GM23248 (cell line): ENCODE data around the gene CCDC180. TPM values are rescaled to one million over a fixed set of nuclear protein-coding genes. Genes with fewer than 3 reads are reported as not detected.

Experiments
- DNase-seq: peaks from one replicate; pipeline ENCODE4 v3.0.0-alpha.2; 2015
- H2AFZ ChIP-seq: fragments of 200-600 bp; sonication (generic); 2 replicates; pipeline ENCODE4 v1.6.1; 2016; ENCODE audit warnings: antibody characterized with exemption
- H3F3A ChIP-seq: fragments of 200-600 bp; sonication (generic); 2 replicates; pipeline ENCODE4 v1.6.1; 2016; ENCODE audit warnings: mild to moderate bottlenecking, antibody characterized with exemption, mixed run types; ENCODE audit not compliant: insufficient read depth
- H3K27ac ChIP-seq: fragments of 200-600 bp; sonication (generic); 2 replicates; pipeline ENCODE4 v1.5.1; 2016; ENCODE audit warnings: mild to moderate bottlenecking
- H3K27me3 ChIP-seq: fragments of 200-600 bp; sonication (generic); replicated peaks from 2 replicates; pipeline ENCODE4 v1.6.1; 2016; ENCODE audit warnings: mild to moderate bottlenecking; ENCODE audit not compliant: insufficient read depth
- H3K36me3 ChIP-seq: fragments of 200-600 bp; sonication (generic); 2 replicates; pipeline ENCODE4 v1.6.1; 2016; ENCODE audit warnings: low read depth, mild to moderate bottlenecking
- H3K4me1 ChIP-seq: fragments of 200-600 bp; sonication (generic); 2 replicates; pipeline ENCODE4 v1.6.1; 2016; ENCODE audit warnings: mild to moderate bottlenecking; ENCODE audit not compliant: insufficient read depth
- H3K4me2 ChIP-seq: fragments of 200-600 bp; sonication (generic); one replicate; pipeline ENCODE4 v1.6.1; 2016; ENCODE audit warnings: mild to moderate bottlenecking; ENCODE audit not compliant: unreplicated experiment
- H3K4me3 ChIP-seq: fragments of 200-600 bp; sonication (generic); 2 replicates; pipeline ENCODE4 v1.5.1; 2016; ENCODE audit warnings: mild to moderate bottlenecking
- H3K79me2 ChIP-seq: fragments of 200-600 bp; sonication (generic); 2 replicates; pipeline ENCODE4 v1.6.1; 2016; ENCODE audit warnings: mild to moderate bottlenecking; ENCODE audit not compliant: insufficient read depth
- H3K9ac ChIP-seq: fragments of 200-600 bp; sonication (generic); 2 replicates; pipeline ENCODE4 v1.6.1; 2016; ENCODE audit warnings: mild to moderate bottlenecking
- H3K9me2 ChIP-seq: fragments of 200-600 bp; sonication (generic); 2 replicates; pipeline ENCODE4 v1.6.1; 2016; ENCODE audit warnings: mixed run types, mild to moderate bottlenecking, moderate library complexity; ENCODE audit not compliant: insufficient read depth
- H3K9me3 ChIP-seq: fragments of 200-600 bp; sonication (generic); one replicate; pipeline ENCODE4 v1.6.1; 2017; ENCODE audit warnings: low read depth
- H4K20me1 ChIP-seq: fragments of 200-600 bp; sonication (generic); 2 replicates; pipeline ENCODE4 v1.6.0; 2016; ENCODE audit not compliant: insufficient read depth
- EZH2 ChIP-seq: fragments of 200-600 bp; sonication (generic); IDR thresholded peaks from 2 replicates; pipeline ENCODE4 v1.6.1; 2018; ENCODE audit warnings: antibody characterized with exemption, mild to moderate bottlenecking; ENCODE audit not compliant: insufficient read depth, poor library complexity, severe bottlenecking
- EZH2phosphoT487 ChIP-seq: fragments of 200-600 bp; sonication (generic); IDR thresholded peaks from 2 replicates; pipeline ENCODE4 v1.6.1; 2018; ENCODE audit warnings: antibody characterized with exemption, moderate library complexity, mild to moderate bottlenecking, low read depth; ENCODE audit not compliant: insufficient read depth
- WGBS, 2 experiments: methylation state at CpG; one replicate each; pipeline ENCODE4 v1.1.6; 2015 to 2017; ENCODE audit warnings: low lambda C conversion rate in 2 of 2, low coverage in 1 of 2; ENCODE audit errors: missing lambda C conversion rate in 2 of 2; 5-methylcytosine and 5-hydroxymethylcytosine counted together
- in situ Hi-C: fragments of 300-500 bp; cut with MboI; formaldehyde crosslinking; loops from 2 replicates; pipeline ENCODE4 v1.15.0; 2020
- polyA plus RNA-seq: library from polyadenylated mRNA; unstranded; fragments of >200 nt; fragmentation: Nextera tagmentation; extraction: Ambion mirVana; gene quantifications from 2 replicates; pipeline ENCODE4 v1.2.1, GENCODE V29; 2016
- total RNA-seq: library from RNA; depleted of rRNA; stranded (reverse); fragments of >200 nt; shearing (Covaris generic); gene quantifications from 2 replicates; pipeline ENCODE4 v1.2.3, GENCODE V29; 2014

The CCDC180 gene
- total and polyA plus RNA-seq, 2 experiments from 2014 or later = 0.11 to 0.29 TPM

DNA sequence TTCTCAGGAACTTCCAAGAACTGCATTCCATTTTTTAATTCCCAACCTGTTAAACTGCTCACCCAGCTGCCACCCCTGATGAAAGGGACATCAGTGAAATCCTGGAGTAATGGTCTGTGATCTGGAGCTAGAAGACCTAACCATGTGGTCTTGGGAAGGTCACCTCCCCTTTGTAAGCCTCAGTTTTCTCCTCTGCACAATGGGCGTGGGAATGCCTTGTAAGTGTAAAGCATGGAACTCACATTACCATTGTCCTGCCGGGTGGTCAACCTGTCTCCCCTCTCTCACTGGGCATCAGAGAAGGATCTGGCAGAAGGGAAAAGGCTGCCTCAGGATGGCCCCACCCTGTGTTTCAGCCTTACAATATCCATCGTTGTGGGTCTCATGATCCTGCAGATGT, 15.3 kb upstream of the CCDC180 start:
- no peak overlapping the region for H3K9ac ChIP-seq
- no peaks in the 10 kb centered on the region for H3K79me2 ChIP-seq
- no peak for DNase-seq
- H3K4me2 ChIP-seq = no peak overlapping the region
- no peaks in the 10 kb centered on the region for H3F3A ChIP-seq
- H2AFZ ChIP-seq = no peak overlapping the region
- H3K27me3 ChIP-seq = no peaks in the 10 kb centered on the region
- WGBS, 2 experiments = 90 to 93% methylated on average over 3 of the region's 3 CpGs
- no peaks in the 10 kb centered on the region for H3K9me3 ChIP-seq
- H3K9me2 ChIP-seq = no peaks in the 10 kb centered on the region
- no peaks in the 10 kb centered on the region for H3K36me3 ChIP-seq
- in situ Hi-C loops = no loop called here
- TF ChIP-seq EZH2phosphoT487 (no peak), EZH2 (no peak)
- H3K27ac ChIP-seq = no peak overlapping the region
- H4K20me1 ChIP-seq = no peaks in the 10 kb centered on the region
- no peak overlapping the region for H3K4me3 ChIP-seq
- no peaks in the 10 kb centered on the region for H3K4me1 ChIP-seq

DNA sequence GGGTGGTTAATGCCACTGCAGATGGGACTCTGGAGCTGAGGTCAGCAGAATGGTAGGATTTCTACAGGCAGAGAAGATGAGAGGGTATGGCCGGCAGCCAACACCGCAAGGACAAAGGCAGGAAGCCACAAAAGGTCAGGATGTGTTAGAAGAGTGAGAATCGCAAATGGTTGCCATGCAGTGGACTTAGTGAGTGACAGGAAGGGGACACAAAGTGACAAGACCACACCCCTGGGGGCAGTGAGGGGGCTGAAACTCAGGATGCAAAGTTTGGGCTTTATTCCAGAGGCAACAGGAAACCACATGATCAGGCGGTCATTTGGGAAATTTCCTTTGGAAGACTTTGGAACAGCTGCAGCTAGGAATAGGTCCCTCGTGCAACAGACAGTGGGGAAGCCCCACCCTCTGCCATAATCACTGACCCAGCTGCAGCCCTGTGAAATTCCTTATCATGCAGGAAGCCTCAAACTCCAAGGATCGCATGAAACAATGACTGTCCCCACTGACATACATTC, 14.2 kb upstream of the CCDC180 start:
- H3K36me3 ChIP-seq = no peaks in the 10 kb centered on the region
- no peak overlapping the region for H3K4me3 ChIP-seq
- in situ Hi-C loops = no loop called here
- no peaks in the 10 kb centered on the region for H4K20me1 ChIP-seq
- no peak overlapping the region for H3K9ac ChIP-seq
- no peak overlapping the region for H3K4me2 ChIP-seq
- H3K9me3 ChIP-seq = no peaks in the 10 kb centered on the region
- H3K9me2 ChIP-seq = no peaks in the 10 kb centered on the region
- no peaks in the 10 kb centered on the region for H3K4me1 ChIP-seq
- WGBS, 2 experiments = 37% methylated on average over 6 of the region's 6 CpGs
- no peaks in the 10 kb centered on the region for H3K27me3 ChIP-seq
- TF ChIP-seq EZH2phosphoT487 (no peak), EZH2 (no peak)
- no peaks in the 10 kb centered on the region for H3K79me2 ChIP-seq
- H3K27ac ChIP-seq = no peak overlapping the region
- H3F3A ChIP-seq = no peaks in the 10 kb centered on the region
- no peak overlapping the region for H2AFZ ChIP-seq
- peak; percentile 22 for DNase-seq

DNA sequence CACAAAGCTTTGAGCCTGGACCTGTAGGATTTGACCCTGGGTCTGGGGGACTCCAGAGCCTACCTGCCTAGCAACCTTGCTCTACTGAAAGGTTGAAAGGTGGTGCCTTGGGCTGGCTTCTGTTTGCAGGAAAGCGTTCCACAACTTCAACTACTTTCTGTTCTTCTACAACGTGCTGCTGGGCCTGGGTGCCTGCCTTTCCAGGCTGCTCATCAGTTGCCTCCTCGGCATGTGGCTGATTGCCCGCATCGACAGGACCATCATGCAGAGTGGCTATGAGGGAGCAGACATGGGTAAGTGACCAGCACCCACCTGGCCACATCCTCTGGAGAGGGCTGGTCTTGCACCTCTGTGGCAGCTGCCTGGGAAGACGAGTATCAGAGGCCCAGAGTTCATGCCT, 13.6 kb upstream of the CCDC180 start:
- Histone ChIP-seq H3K9ac (no peak overlapping the region), H3K9me2 (no peaks in the 10 kb centered on the region)
- WGBS, 2 experiments = 92 to 94% methylated on average over 6 of the region's 6 CpGs

DNA sequence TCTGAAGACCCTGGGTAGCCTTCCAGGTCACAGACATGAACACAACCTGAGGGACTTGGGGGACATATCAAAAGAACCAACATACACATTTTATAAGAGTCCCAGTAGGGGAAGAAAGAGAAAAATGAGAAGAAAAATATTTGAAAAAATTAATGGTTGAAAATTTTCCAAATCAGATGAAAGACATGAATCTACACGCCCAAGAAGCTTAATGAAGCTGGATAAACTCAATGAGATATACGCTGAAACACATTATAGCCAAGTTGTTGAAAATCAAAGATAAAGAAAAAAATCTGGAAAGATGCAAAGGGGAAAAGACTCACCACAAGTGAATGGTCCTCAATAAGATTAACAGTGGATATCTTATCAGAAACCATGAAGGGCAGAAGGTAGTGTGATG, 9.6 kb upstream of the CCDC180 start:
- Histone ChIP-seq H3F3A (no peaks in the 10 kb centered on the region), H3K9ac (no peak overlapping the region), H4K20me1 (no peaks in the 10 kb centered on the region), H3K36me3 (no peaks in the 10 kb centered on the region), H3K27me3 (no peaks in the 10 kb centered on the region), H2AFZ (no peak overlapping the region), H3K4me1 (no peaks in the 10 kb centered on the region), H3K27ac (no peak overlapping the region), H3K4me3 (no peak overlapping the region), H3K79me2 (no peaks in the 10 kb centered on the region), H3K4me2 (no peak overlapping the region), H3K9me2 (no peaks in the 10 kb centered on the region), H3K9me3 (no peaks in the 10 kb centered on the region)
- 52 to 60% methylated on average over 2 of the region's 2 CpGs for WGBS, 2 experiments
- in situ Hi-C loops = no loop called here
- TF ChIP-seq EZH2 (no peak), EZH2phosphoT487 (no peak)
- DNase-seq = no peak

More for the DNA sequence above, 13.6 kb upstream of the CCDC180 start:
- Histone ChIP-seq H4K20me1 (no peaks in the 10 kb centered on the region), H3K9me3 (no peaks in the 10 kb centered on the region), H3K27me3 (no peaks in the 10 kb centered on the region), H3K79me2 (no peaks in the 10 kb centered on the region), H3K36me3 (no peaks in the 10 kb centered on the region), H3K4me3 (no peak overlapping the region), H2AFZ (no peak overlapping the region), H3K4me1 (no peaks in the 10 kb centered on the region), H3K4me2 (no peak overlapping the region), H3K27ac (no peak overlapping the region), H3F3A (no peaks in the 10 kb centered on the region)
- TF ChIP-seq EZH2 (no peak), EZH2phosphoT487 (no peak)
- DNase-seq = no peak
- in situ Hi-C loops = no loop called here
